AG09319 (cell line): ENCODE results near the gene TMEM203.

Experiments used
- DNase-seq: peaks from one replicate; pipeline ENCODE4 v3.0.0-alpha.2; 2010; ENCODE audit warnings: low read depth; ENCODE audit errors: extremely low read depth
- CTCF ChIP-seq: IDR thresholded peaks from 2 replicates; pipeline ENCODE4 v1.5.1; 2011; ENCODE audit warnings: low read depth, mild to moderate bottlenecking, inconsistent platforms, low read length, moderate library complexity

The TMEM203 gene

GRCh38 chr9:137172901-137173795 lies 32.3 kb downstream of the TMEM203 start:
- no peak for DNase-seq

GRCh38 chr9:137171149-137171900 lies 34.1 kb downstream of the TMEM203 start:
- DNase-seq, result no peak

More at GRCh38 chr9:137172901-137173795, 32.3 kb downstream of the TMEM203 start:
- TF ChIP-seq CTCF, result no peak

GRCh38 chr9:137170486-137171148 lies 34.8 kb downstream of the TMEM203 start:
- TF ChIP-seq CTCF, result no peak
- no peak for DNase-seq

More at GRCh38 chr9:137171149-137171900, 34.1 kb downstream of the TMEM203 start:
- no peak for TF ChIP-seq CTCF

- no peak for DNase-seq
- TF ChIP-seq CTCF, result no peak
Observed at GRCh38 chr9:137169896-137170358, 35.5 kb downstream of the TMEM203 start, which contains the start of gene LRRC26. Gene LRRC26, minus strand, starts transcription at chr9:137170051. Its CDS starts 108 bp downstream, at chr9:137169943.

- TF ChIP-seq CTCF, result no peak
- DNase-seq, result no peak
Observed at GRCh38 chr9:137168904-137169856, 36.3 kb downstream of the TMEM203 start.

- DNase-seq, result no peak
- no peak for TF ChIP-seq CTCF
Observed at GRCh38 chr9:137168573-137168903, 36.9 kb downstream of the TMEM203 start.
